Activated CD4-positive, alpha-beta T cell treated with anti-CD3 and anti-CD28 coated beads, Interleukin-2, amount 10 ng/mL, durations not matched to agents 24 days and 14 days (primary cell): Measurements from ENCODE around the gene SRGAP3. TPM values are rescaled to one million over a fixed set of nuclear protein-coding genes. Genes with fewer than 3 reads are reported as not detected.

Source experiments
- DNase-seq: peaks from one replicate; pipeline ENCODE4 v3.0.0; 2022
- H3K27ac Mint-ChIP-seq: one replicate; pipeline ENCODE4 v1.8.0; 2022; ENCODE audit warnings: mild to moderate bottlenecking, mixed read lengths
- H3K27me3 Mint-ChIP-seq: one replicate; pipeline ENCODE4 v1.8.0; 2022; ENCODE audit warnings: mixed read lengths
- H3K36me3 Mint-ChIP-seq: one replicate; pipeline ENCODE4 v1.8.0; 2022; ENCODE audit warnings: low read depth, mild to moderate bottlenecking, mixed read lengths
- H3K4me1 Mint-ChIP-seq: one replicate; pipeline ENCODE4 v1.8.0; 2021; ENCODE audit warnings: mixed read lengths
- H3K4me3 Mint-ChIP-seq: one replicate; pipeline ENCODE4 v1.8.0; 2022; ENCODE audit warnings: mild to moderate bottlenecking, moderate library complexity, mixed read lengths
- H3K9me3 Mint-ChIP-seq: one replicate; pipeline ENCODE4 v1.8.0; 2021; ENCODE audit warnings: mixed read lengths
- intact Hi-C: fragments of 100-400 bp; cut with micrococcal nuclease; formaldehyde crosslinking; loops from one replicate; pipeline ENCODE4 v1.15.1; 2023
- total RNA-seq: library from RNA; stranded (reverse); gene quantifications from 2 replicates; pipeline ENCODE4 v1.2.3, GENCODE V29; 2022

SRGAP3 gene
- total RNA-seq, 1 donor from 2014 or later: 0.40 TPM

DNA sequence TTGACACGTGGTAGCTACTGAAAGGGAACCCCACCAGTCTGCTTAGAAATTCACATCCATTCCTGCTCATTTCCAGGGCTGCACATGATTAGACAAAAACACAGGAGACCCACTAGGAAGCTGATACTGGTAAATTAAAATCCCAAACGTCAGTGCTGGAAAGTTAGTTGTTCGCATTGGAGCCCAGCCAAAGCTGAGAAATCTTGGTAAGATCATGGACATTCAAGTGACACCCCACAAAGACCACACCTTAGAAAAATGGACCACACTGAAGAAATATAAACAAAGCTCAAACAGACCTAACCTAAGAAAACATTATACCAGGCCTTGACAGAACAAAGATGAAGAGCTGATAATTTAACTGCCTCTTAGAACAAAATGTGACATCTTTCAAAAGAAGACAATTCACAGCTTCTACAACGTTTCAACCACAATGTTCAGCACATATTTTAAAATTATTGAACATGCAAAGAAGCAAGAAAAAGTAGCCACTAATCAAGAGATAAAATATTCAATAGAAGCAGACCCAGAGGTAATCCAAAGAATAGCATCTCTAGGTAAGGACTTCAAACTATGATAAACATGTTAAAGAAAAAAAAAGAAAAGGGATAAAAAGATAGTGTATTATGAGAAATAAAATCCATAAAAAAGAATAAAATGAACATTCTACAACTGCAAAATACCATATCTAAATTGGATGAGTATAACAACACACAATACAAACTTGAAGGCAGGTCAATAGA, 306.5 kb downstream of the SRGAP3 start:
- no peak overlapping the region for H3K4me3 Mint-ChIP-seq
- H3K4me1 Mint-ChIP-seq: no peaks in the 10 kb centered on the region
- H3K27ac Mint-ChIP-seq: no peak overlapping the region
- H3K9me3 Mint-ChIP-seq: peaks cover 14% of the 10 kb centered on the region
- H3K36me3 Mint-ChIP-seq: peaks cover 64% of the 10 kb centered on the region
- no peak for DNase-seq
- intact Hi-C loops: no loop called here
- H3K27me3 Mint-ChIP-seq: no peaks in the 10 kb centered on the region

DNA sequence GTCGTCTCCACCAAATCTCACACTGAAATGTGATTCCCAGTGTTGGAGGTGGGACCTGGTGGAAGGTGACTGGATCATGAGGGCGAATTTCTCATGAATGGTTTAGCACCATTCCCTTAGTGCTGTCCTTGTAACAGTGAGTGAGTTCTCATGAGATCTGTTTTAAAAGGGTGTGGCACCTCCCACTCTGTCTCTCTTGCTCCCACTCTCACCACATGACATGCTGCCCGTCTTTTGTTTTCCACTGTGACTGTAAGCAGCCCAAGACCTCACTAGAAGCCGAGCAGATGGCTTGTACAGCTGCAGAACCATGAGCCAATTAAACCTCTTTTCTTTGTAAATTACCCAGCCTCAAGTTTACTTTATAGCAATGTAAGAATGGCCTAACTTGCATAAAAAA, 307.3 kb downstream of the SRGAP3 start:
- H3K9me3 Mint-ChIP-seq: peaks cover 14% of the 10 kb centered on the region
- no peak overlapping the region for H3K27ac Mint-ChIP-seq
- intact Hi-C loops: no loop called here
- H3K4me3 Mint-ChIP-seq: no peak overlapping the region
- DNase-seq: no peak
- H3K4me1 Mint-ChIP-seq: peaks cover under 1% of the 10 kb centered on the region
- H3K36me3 Mint-ChIP-seq: peaks cover 62% of the 10 kb centered on the region
- H3K27me3 Mint-ChIP-seq: no peaks in the 10 kb centered on the region

DNA sequence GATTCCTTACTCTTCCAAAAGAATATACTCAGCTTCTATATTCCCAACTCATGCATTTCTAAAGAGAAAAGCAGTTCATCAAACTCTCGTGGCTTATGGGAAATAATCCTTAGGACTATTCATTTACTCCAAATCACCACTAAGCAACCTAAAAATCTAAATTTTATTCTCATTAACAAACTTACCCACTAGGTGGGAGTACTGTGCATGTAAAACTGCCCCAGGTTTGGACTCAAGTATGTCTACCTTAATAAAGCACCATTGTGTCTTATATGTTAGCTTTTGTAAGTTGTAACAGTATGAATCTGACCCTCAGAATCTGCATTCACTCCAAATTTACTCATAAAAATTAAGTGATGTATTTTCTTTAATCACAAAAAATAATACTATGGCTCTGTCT, 311.4 kb downstream of the SRGAP3 start:
- intact Hi-C loops: no loop called here
- H3K4me3 Mint-ChIP-seq: no peak overlapping the region
- DNase-seq: no peak
- no peaks in the 10 kb centered on the region for H3K27me3 Mint-ChIP-seq
- no peak overlapping the region for H3K27ac Mint-ChIP-seq
- peaks cover 2% of the 10 kb centered on the region for H3K4me1 Mint-ChIP-seq
- H3K9me3 Mint-ChIP-seq: peaks cover 4% of the 10 kb centered on the region
- H3K36me3 Mint-ChIP-seq: peaks cover 50% of the 10 kb centered on the region

GRCh38 chr3:8937064-8938020, 312.1 kb downstream of the SRGAP3 start:
- Mint-ChIP-seq H3K4me1 (peaks cover 2% of the 10 kb centered on the region), H3K27ac (no peak overlapping the region), H3K4me3 (no peak overlapping the region), H3K27me3 (no peaks in the 10 kb centered on the region), H3K36me3 (peaks cover 43% of the 10 kb centered on the region), H3K9me3 (no peaks in the 10 kb centered on the region)
- intact Hi-C loops: no loop called here
- DNase-seq: no peak

DNA sequence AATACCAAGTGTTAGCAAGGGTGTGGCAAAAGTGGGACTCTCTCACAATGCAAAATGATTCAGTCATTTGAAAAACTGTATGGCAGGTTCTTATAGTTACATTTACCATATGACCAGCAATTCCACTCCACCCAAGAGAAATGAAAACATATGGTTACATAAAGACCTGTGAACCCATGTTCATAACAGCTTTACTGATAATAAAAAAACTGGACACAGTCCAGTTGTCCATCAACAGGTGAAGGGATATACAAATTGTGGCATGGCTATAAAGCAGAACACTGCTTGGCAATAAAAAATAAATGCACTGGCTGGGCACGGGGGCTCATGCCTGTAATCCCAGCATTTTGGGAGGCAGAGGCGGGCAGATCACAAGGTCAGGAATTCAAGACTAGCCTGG, 316.9 kb downstream of the SRGAP3 start:
- Mint-ChIP-seq H3K4me1 (peaks cover 5% of the 10 kb centered on the region), H3K27ac (no peak overlapping the region), H3K9me3 (no peaks in the 10 kb centered on the region), H3K36me3 (peaks cover 28% of the 10 kb centered on the region), H3K27me3 (no peaks in the 10 kb centered on the region), H3K4me3 (no peak overlapping the region)
- no peak for DNase-seq
- intact Hi-C loops: no loop called here

GRCh38 chr3:8931342-8931741, 318.1 kb downstream of the SRGAP3 start:
- Mint-ChIP-seq H3K4me1 (peaks cover 3% of the 10 kb centered on the region), H3K9me3 (no peaks in the 10 kb centered on the region), H3K27me3 (no peaks in the 10 kb centered on the region), H3K4me3 (no peak overlapping the region), H3K27ac (no peak overlapping the region), H3K36me3 (peaks cover 32% of the 10 kb centered on the region)
- intact Hi-C loops: no loop called here
- no peak for DNase-seq

Other genes starting within 250 kb of the SRGAP3 start
- gene THUMPD3, start 113.4 kb upstream of the SRGAP3 start, total RNA-seq: 58.6 and 64.2 TPM in 2 replicates
- 152 and 164 TPM in 2 replicates for gene SETD5, start 148.0 kb upstream of the SRGAP3 start, total RNA-seq